ENCODE results near the gene TRPM3. TPM values are rescaled to one million over a fixed set of nuclear protein-coding genes. Genes with fewer than 3 reads are reported as not detected.

The TRPM3 gene
- total RNA-seq, 1 experiment from 2014 or later = 0.26 TPM

- H3K36me3 ChIP-seq (ENCODE audit: low read depth) = no peaks in the 10 kb centered on the region
- no peak for TF ChIP-seq CTCF (conservative IDR thresholded peaks at IDR 0.05)
- H3K9me2 ChIP-seq (ENCODE audit: insufficient read depth) = no peaks in the 10 kb centered on the region
- no peak for DNase-seq
- no peak overlapping the region for H3K4me2 ChIP-seq
- H3F3A ChIP-seq (ENCODE audit: insufficient read depth, low read depth) = no peaks in the 10 kb centered on the region
- H3K27me3 ChIP-seq (ENCODE audit: insufficient read depth, low read depth) = no peaks in the 10 kb centered on the region
- H3K27ac ChIP-seq = no peak overlapping the region
- CTCF ChIA-PET = interaction anchor here (0.6 kb wide), 1 partner anchor 782 kb away, joined by 7 read pairs; no protein-coding TSS in a partner anchor
- H3K4me3 ChIP-seq = no peak overlapping the region
- H3K79me2 ChIP-seq (ENCODE audit: low read depth) = no peaks in the 10 kb centered on the region
- no peaks in the 10 kb centered on the region for H4K20me1 ChIP-seq (ENCODE audit: insufficient read depth)
- intact Hi-C loops (cut with micrococcal nuclease; ENCODE audit: unreplicated experiment) = no loop called here
- peaks cover 15% of the 10 kb centered on the region; the same call in 1 of the 2 replicates for H3K4me1 ChIP-seq (replicated peaks; ENCODE audit: insufficient read depth)
- no TSS peak for BruUV-seq (replicated peaks)
- no peaks in the 10 kb centered on the region for H3K9me3 ChIP-seq (ENCODE audit: insufficient read depth, low read depth)
- POLR2A ChIA-PET (ENCODE audit: unreplicated experiment) = no interaction called here
- H2AFZ ChIP-seq = no peak overlapping the region
Measured at GRCh38 chr9:70535546-70536323, 585.7 kb downstream of the TRPM3 start.

GRCh38 chr9:70534471-70534870, 587.0 kb downstream of the TRPM3 start:
- TF ChIP-seq EZH2 (IDR thresholded peaks at IDR 0.05; ENCODE audit: low read depth) = no peak
- no peak for TF ChIP-seq CTCF (conservative IDR thresholded peaks at IDR 0.05)
- Histone ChIP-seq H2AFZ (no peak overlapping the region), H3K27me3 (ENCODE audit: insufficient read depth, low read depth) (no peaks in the 10 kb centered on the region), H3K79me2 (ENCODE audit: low read depth) (no peaks in the 10 kb centered on the region), H3K9me3 (ENCODE audit: insufficient read depth, low read depth) (no peaks in the 10 kb centered on the region), H3K4me1 (replicated peaks; ENCODE audit: insufficient read depth) (peaks cover 15% of the 10 kb centered on the region; the same call in 1 of the 2 replicates), H3K4me2 (no peak overlapping the region), H3K4me3 (no peak overlapping the region), H3K9me2 (ENCODE audit: insufficient read depth) (no peaks in the 10 kb centered on the region), H3K27ac (no peak overlapping the region), H3K36me3 (ENCODE audit: low read depth) (no peaks in the 10 kb centered on the region), H3F3A (ENCODE audit: insufficient read depth, low read depth) (no peaks in the 10 kb centered on the region), H4K20me1 (ENCODE audit: insufficient read depth) (no peaks in the 10 kb centered on the region)
- CTCF ChIA-PET = no interaction called here
- POLR2A ChIA-PET (ENCODE audit: unreplicated experiment) = interaction anchor here (0.7 kb wide), 1 partner anchor 276 kb away, joined by 4 read pairs; no protein-coding TSS in a partner anchor
- no TSS peak for BruUV-seq (replicated peaks)
- intact Hi-C loops (cut with micrococcal nuclease; ENCODE audit: unreplicated experiment) = loop anchor here (1.0 kb wide), 1 partner anchor 114 kb away; no protein-coding TSS in a partner anchor
- peak in 1 of 2 experiments; percentile 53 for DNase-seq

GRCh38 chr9:70534061-70534460, 587.4 kb downstream of the TRPM3 start:
- no peaks in the 10 kb centered on the region for H3K9me3 ChIP-seq (ENCODE audit: insufficient read depth, low read depth)
- ChIA-PET POLR2A (ENCODE audit: unreplicated experiment) (interaction anchor here (0.7 kb wide), 1 partner anchor 276 kb away, joined by 4 read pairs; no protein-coding TSS in a partner anchor), CTCF (no interaction called here)
- no peaks in the 10 kb centered on the region for H3K36me3 ChIP-seq (ENCODE audit: low read depth)
- H2AFZ ChIP-seq = peak overlapping the region; percentile 69; the same call in 1 of the 2 replicates
- intact Hi-C loops (cut with micrococcal nuclease; ENCODE audit: unreplicated experiment) = loop anchor here (1.0 kb wide), 1 partner anchor 114 kb away; no protein-coding TSS in a partner anchor
- peak overlapping the region; percentile 26; the same call in 1 of the 2 replicates for H3K4me2 ChIP-seq
- H3K27me3 ChIP-seq (ENCODE audit: insufficient read depth, low read depth) = no peaks in the 10 kb centered on the region
- no peaks in the 10 kb centered on the region for H3K79me2 ChIP-seq (ENCODE audit: low read depth)
- TF ChIP-seq CTCF (conservative IDR thresholded peaks at IDR 0.05) = no peak
- no peak for TF ChIP-seq EZH2 (IDR thresholded peaks at IDR 0.05; ENCODE audit: low read depth)
- H3K9me2 ChIP-seq (ENCODE audit: insufficient read depth) = no peaks in the 10 kb centered on the region
- DNase-seq = peak in 1 of 2 experiments; percentile 71
- H3K4me1 ChIP-seq (replicated peaks; ENCODE audit: insufficient read depth) = peaks cover 15% of the 10 kb centered on the region; the same call in 1 of the 2 replicates
- BruUV-seq (replicated peaks) = no TSS peak
- H3K4me3 ChIP-seq = 0 out of 2 replicates have a peak overlapping the region, but pooled peaks have one; percentile 12
- H3K27ac ChIP-seq = peak overlapping the region; percentile 52
- no peaks in the 10 kb centered on the region for H3F3A ChIP-seq (ENCODE audit: insufficient read depth, low read depth)
- H4K20me1 ChIP-seq (ENCODE audit: insufficient read depth) = no peaks in the 10 kb centered on the region
